Measurements from ENCODE around the gene GLCCI1.

The GLCCI1 gene

GRCh38 chr7:7944619-7945282, 23.8 kb upstream of the GLCCI1 start:
- TF ChIP-seq ZNF274 (IDR thresholded peaks at IDR 0.05; ENCODE audit: low read depth, low read length), result no peak
- peak overlapping the region; percentile 46; the same call in 1 of the 2 replicates for H3K4me3 ChIP-seq (ENCODE audit: low read length)

- TF ChIP-seq ZNF274 (IDR thresholded peaks at IDR 0.05; ENCODE audit: low read depth, low read length), result no peak
- no peak overlapping the region for H3K4me3 ChIP-seq (ENCODE audit: low read length)
These were observed 22.1 kb upstream of the GLCCI1 start for GRCh38 chr7:7946486-7946885.

GRCh38 chr7:7948232-7948631, 20.4 kb upstream of the GLCCI1 start:
- H3K4me3 ChIP-seq (ENCODE audit: low read length), result no peak overlapping the region
- TF ChIP-seq ZNF274 (IDR thresholded peaks at IDR 0.05; ENCODE audit: low read depth, low read length), result no peak

GRCh38 chr7:7953806-7954205, 14.8 kb upstream of the GLCCI1 start:
- H3K4me3 ChIP-seq (ENCODE audit: low read length), result no peak overlapping the region
- no peak for TF ChIP-seq ZNF274 (IDR thresholded peaks at IDR 0.05; ENCODE audit: low read depth, low read length)

- H3K4me3 ChIP-seq (ENCODE audit: low read length), result no peak overlapping the region
- no peak for TF ChIP-seq ZNF274 (IDR thresholded peaks at IDR 0.05; ENCODE audit: low read depth, low read length)
These were observed 12.0 kb upstream of the GLCCI1 start for GRCh38 chr7:7956531-7957128.

- no peak overlapping the region for H3K4me3 ChIP-seq (ENCODE audit: low read length)
- no peak for TF ChIP-seq ZNF274 (IDR thresholded peaks at IDR 0.05; ENCODE audit: low read depth, low read length)
These were observed 11.1 kb upstream of the GLCCI1 start for GRCh38 chr7:7957513-7957912.

- no peak for TF ChIP-seq ZNF274 (IDR thresholded peaks at IDR 0.05; ENCODE audit: low read depth, low read length)
- no peak overlapping the region for H3K4me3 ChIP-seq (ENCODE audit: low read length)
These were observed 8.5 kb upstream of the GLCCI1 start for GRCh38 chr7:7959979-7960670.

- no peak overlapping the region for H3K4me3 ChIP-seq (ENCODE audit: low read length)
- TF ChIP-seq ZNF274 (IDR thresholded peaks at IDR 0.05; ENCODE audit: low read depth, low read length), result no peak
These were observed 5.7 kb upstream of the GLCCI1 start for GRCh38 chr7:7962851-7963250.

GRCh38 chr7:7964250-7964649, 4.3 kb upstream of the GLCCI1 start:
- TF ChIP-seq ZNF274 (IDR thresholded peaks at IDR 0.05; ENCODE audit: low read depth, low read length), result no peak
- H3K4me3 ChIP-seq (ENCODE audit: low read length), result peak overlapping the region; percentile 44; the same call in 1 of the 2 replicates

- peak overlapping the region; percentile 44; the same call in 1 of the 2 replicates for H3K4me3 ChIP-seq (ENCODE audit: low read length)
- TF ChIP-seq ZNF274 (IDR thresholded peaks at IDR 0.05; ENCODE audit: low read depth, low read length), result no peak
These were observed 3.9 kb upstream of the GLCCI1 start for GRCh38 chr7:7964691-7965090.

- H3K4me3 ChIP-seq (ENCODE audit: low read length), result no peak overlapping the region
- TF ChIP-seq ZNF274 (IDR thresholded peaks at IDR 0.05; ENCODE audit: low read depth, low read length), result no peak
These were observed 3.3 kb upstream of the GLCCI1 start for GRCh38 chr7:7965301-7965700.

- TF ChIP-seq ZNF274 (IDR thresholded peaks at IDR 0.05; ENCODE audit: low read depth, low read length), result no peak
- no peak overlapping the region for H3K4me3 ChIP-seq (ENCODE audit: low read length)
These were observed 2.4 kb upstream of the GLCCI1 start for GRCh38 chr7:7966141-7966734.

- TF ChIP-seq ZNF274 (IDR thresholded peaks at IDR 0.05; ENCODE audit: low read depth, low read length), result no peak
- H3K4me3 ChIP-seq (ENCODE audit: low read length), result peak overlapping the region; percentile 62
These were observed 581 bp upstream of the GLCCI1 start for GRCh38 chr7:7967886-7968543.

Measured in GM08714 (cell line).